ENCODE measurements around the gene HVCN1. TPM values are rescaled to one million over a fixed set of nuclear protein-coding genes. Genes with fewer than 3 reads are reported as not detected.

The HVCN1 gene
- total RNA-seq, 4 donors from 2014 or later: 4.4 to 6.9 (median 4.5) TPM

DNA sequence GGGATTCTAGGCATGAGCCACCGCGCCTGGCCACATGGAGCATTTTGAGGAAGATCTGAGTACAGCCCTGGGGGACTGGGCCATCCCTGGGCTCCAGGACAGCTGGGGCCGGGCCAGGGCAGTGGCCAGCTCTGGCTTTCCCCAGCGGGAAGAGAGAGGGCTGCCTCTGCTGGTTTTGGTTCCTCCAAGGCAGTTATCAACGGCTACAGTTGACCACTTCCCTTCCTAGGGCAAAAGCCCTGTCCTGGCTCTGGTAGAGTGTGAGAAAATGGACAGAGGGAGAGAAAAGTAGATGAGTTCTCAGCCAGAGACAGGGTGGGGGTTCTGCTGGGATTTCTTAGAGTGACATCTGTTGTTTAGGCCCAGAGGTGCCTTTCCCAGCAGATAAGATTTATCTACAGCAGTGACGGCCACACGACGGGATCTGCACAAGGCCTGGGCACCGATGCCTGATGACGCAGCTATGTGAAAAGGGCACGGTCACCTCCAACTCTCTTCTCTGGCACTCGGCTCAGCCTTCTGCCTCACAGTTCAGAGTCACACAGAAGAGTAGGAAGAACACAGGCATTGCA is 5.5 kb upstream of the HVCN1 start:
- Histone ChIP-seq H3K27me3 (no peaks in the 10 kb centered on the region), H3K4me1 (peaks cover 4 to 14% of the 10 kb centered on the region in 2 donors), H3K27ac (no peak overlapping the region), H3K4me3 (replicated peaks in 1 of 3) (no peak overlapping the region), H3K9me3 (no peaks in the 10 kb centered on the region), H3K36me3 (no peaks in the 10 kb centered on the region)
- peak in 1 of 2 donors; percentile 9 for DNase-seq
- intact Hi-C loops (cut with DNase I): no loop called here
- TF ChIP-seq POLR2A (IDR thresholded peaks at IDR 0.05): no peak
- TF ChIP-seq, protein P1, sequence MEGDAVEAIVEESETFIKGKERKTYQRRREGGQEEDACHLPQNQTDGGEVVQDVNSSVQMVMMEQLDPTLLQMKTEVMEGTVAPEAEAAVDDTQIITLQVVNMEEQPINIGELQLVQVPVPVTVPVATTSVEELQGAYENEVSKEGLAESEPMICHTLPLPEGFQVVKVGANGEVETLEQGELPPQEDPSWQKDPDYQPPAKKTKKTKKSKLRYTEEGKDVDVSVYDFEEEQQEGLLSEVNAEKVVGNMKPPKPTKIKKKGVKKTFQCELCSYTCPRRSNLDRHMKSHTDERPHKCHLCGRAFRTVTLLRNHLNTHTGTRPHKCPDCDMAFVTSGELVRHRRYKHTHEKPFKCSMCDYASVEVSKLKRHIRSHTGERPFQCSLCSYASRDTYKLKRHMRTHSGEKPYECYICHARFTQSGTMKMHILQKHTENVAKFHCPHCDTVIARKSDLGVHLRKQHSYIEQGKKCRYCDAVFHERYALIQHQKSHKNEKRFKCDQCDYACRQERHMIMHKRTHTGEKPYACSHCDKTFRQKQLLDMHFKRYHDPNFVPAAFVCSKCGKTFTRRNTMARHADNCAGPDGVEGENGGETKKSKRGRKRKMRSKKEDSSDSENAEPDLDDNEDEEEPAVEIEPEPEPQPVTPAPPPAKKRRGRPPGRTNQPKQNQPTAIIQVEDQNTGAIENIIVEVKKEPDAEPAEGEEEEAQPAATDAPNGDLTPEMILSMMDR (IDR thresholded peaks at IDR 0.05): no peak
- WGBS, 2 donors: 79 to 80% methylated on average over 10 to 12 of the region's 12 CpGs

DNA sequence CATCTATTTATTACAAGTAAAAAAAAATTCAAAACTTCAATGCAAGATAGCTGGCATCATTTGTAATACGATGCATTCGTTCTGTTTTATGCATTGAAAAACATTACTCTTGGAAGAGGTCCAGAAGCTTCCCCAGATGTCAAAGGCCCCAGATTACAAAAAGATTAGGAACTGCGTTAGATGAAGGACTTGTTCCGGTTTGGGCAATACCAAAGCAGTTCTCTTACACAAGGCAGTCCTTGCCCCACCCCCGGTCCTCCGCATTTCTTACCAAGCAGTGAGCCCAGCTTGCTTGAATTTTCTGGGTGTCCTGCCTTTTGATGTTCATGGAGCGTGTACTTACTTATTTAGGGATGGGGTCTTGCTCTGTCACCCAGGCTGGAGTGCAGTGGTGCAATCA is 4.8 kb upstream of the HVCN1 start:
- intact Hi-C loops (cut with DNase I): no loop called here
- no peaks in the 10 kb centered on the region for H3K9me3 ChIP-seq
- no peaks in the 10 kb centered on the region for H3K36me3 ChIP-seq
- H3K27ac ChIP-seq: no peak overlapping the region
- TF ChIP-seq, protein P1 (IDR thresholded peaks at IDR 0.05): no peak
- no peak for TF ChIP-seq POLR2A (IDR thresholded peaks at IDR 0.05)
- DNase-seq: no peak
- peaks cover 4 to 7% of the 10 kb centered on the region in 2 donors for H3K4me1 ChIP-seq
- H3K4me3 ChIP-seq (replicated peaks in 1 of 3): no peak overlapping the region
- 81 to 86% methylated on average over 7 of the region's 7 CpGs for WGBS, 2 donors
- no peaks in the 10 kb centered on the region for H3K27me3 ChIP-seq

DNA sequence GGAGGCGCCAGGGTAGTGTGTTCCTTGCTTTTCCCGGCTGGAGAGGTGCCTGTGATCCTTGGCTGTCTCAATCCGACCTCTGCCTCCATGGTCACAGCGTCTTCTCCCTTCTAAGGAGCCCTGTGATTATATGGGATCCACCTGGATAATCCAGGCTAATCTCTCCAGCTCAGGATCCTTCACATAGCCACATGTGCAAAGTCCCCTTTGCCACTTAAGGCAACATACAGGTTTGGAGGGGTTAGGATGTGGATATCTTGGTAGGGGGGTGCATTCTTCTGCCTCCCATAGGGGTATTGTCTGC is 1.2 kb upstream of the HVCN1 start:
- TF ChIP-seq POLR2A (IDR thresholded peaks at IDR 0.05): no peak
- TF ChIP-seq, protein P1 (IDR thresholded peaks at IDR 0.05): no peak
- intact Hi-C loops (cut with DNase I): no loop called here
- H3K27me3 ChIP-seq: no peaks in the 10 kb centered on the region
- no peaks in the 10 kb centered on the region for H3K36me3 ChIP-seq
- no peaks in the 10 kb centered on the region for H3K9me3 ChIP-seq
- H3K4me3 ChIP-seq (replicated peaks in 1 of 3): no peak overlapping the region
- H3K27ac ChIP-seq: no peak overlapping the region
- H3K4me1 ChIP-seq: peaks cover 8% of the 10 kb centered on the region in 2 donors
- DNase-seq: no peak
- 69 to 72% methylated on average over 4 of the region's 4 CpGs for WGBS, 2 donors

DNA sequence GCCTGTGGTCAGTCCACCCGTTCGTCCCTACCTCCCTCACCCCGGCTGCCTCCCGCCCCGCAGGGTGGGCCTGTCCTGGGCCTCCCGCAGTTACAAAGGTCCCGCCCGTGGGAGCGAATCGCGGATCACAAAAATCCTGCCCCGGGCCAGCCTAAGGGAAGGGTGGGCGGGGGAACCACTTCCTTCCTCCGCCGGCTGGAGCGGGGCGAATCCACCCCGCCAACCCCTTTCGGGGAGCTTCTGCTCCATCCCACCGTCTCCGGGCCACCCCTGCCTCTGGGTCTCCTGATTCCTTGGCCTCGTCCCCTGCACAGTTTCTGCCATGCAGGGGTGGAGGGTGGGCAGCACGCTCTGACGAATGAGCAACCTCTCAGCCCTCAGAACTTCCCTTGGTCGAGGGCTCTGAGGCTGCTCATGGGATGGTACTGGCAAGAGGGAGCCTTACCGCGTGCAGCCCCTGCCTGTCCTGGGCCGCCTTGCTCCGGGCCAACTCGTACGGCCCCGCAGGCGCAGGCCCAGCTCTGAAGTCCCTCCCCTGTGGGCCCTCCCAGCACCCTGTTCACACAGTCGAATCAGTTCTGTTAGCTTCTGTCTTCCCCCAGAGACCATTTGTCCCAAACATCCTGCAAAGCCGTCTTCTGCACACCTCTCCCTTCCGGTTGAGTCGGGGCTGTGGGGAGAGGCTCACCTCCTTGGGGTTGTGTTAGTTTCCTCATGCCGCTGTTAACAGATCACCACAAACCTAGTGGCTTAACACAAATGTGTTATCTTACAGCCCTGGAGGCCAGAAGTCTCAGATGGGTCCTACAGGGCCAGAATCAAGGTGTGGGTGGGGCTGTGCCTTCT is 589 bp upstream of the HVCN1 start:
- H3K27ac ChIP-seq: peak overlapping the region in 2 of 3 donors; percentile 2 to 73
- no peak for TF ChIP-seq POLR2A (IDR thresholded peaks at IDR 0.05)
- TF ChIP-seq, protein P1 (IDR thresholded peaks at IDR 0.05): no peak
- H3K4me1 ChIP-seq: peaks cover 8% of the 10 kb centered on the region in 2 donors
- intact Hi-C loops (cut with DNase I): no loop called here
- H3K9me3 ChIP-seq: no peaks in the 10 kb centered on the region
- peak; percentile 26 to 42 for DNase-seq
- 13 to 20% methylated on average over 19 to 27 of the region's 38 CpGs for WGBS, 2 donors
- H3K36me3 ChIP-seq: no peaks in the 10 kb centered on the region
- no peaks in the 10 kb centered on the region for H3K27me3 ChIP-seq
- peak overlapping the region in 2 of 3 donors; percentile 17 to 58 for H3K4me3 ChIP-seq (replicated peaks in 1 of 3)

Measured in thyroid gland (tissue), 4 donors.